Adrenal gland (tissue), 12 donors: ENCODE results near the gene CUX1. TPM values are rescaled to one million over a fixed set of nuclear protein-coding genes. Genes with fewer than 3 reads are reported as not detected.

Experiments
- DNase-seq, 7 donors: peaks; one replicate each; pipeline ENCODE4 v3.0.0-alpha.2; 2019 to 2020
- H3K27ac ChIP-seq, 5 donors: fragments of 200-600 bp; sonication (generic) in 4 of 5; 1 replicate in 3 of 5; 2 replicates in 2 of 5; pipeline versions ENCODE4 v1.5.1 to v1.8.0; 2016 to 2020; ENCODE audit warnings: mild to moderate bottlenecking in 1 of 5
- H3K27me3 ChIP-seq: fragments of 200-600 bp; 2 replicates; pipeline ENCODE4 v1.8.0; 2021
- H3K36me3 ChIP-seq, 2 donors: fragments of 200-600 bp; replicated peaks in 1 of 2; 1 replicate in 1 of 2; 2 replicates in 1 of 2; pipeline versions ENCODE4 v1.5.1 to v1.8.0; 2018 to 2022
- H3K4me1 ChIP-seq, 2 donors: fragments of 200-600 bp; replicated peaks in 1 of 2; 1 replicate in 1 of 2; 2 replicates in 1 of 2; pipeline versions ENCODE4 v1.5.1 to v1.8.0; 2018 to 2021
- H3K4me3 ChIP-seq, 4 donors: fragments of 200-600 bp; sonication (generic) in 3 of 4; one replicate each; pipeline ENCODE4 v1.5.1; 2016 to 2018
- H3K9me3 ChIP-seq, 3 donors: fragments of 200-600 bp; sonication (generic) in 1 of 3; replicated peaks in 1 of 3; 1 replicate in 2 of 3; 2 replicates in 1 of 3; pipeline versions ENCODE4 v1.5.1 to v1.8.0; 2016 to 2021
- CTCF ChIP-seq, 6 experiments: fragments of 450-650 bp in 4 of 6; fragments of 200-600 bp in 2 of 6; sonication (generic) in 1 of 6; IDR thresholded peaks; 1 replicate in 5 of 6; 2 replicates in 1 of 6; pipeline versions ENCODE4 v1.5.1 to v1.8.0; 2016 to 2021; ENCODE audit warnings: antibody characterized with exemption in 6 of 6, mild to moderate bottlenecking in 2 of 6, moderate library complexity in 1 of 6
- POLR2A ChIP-seq, 2 donors: fragments of 450-650 bp; IDR thresholded peaks; one replicate each; pipeline ENCODE4 v1.6.1; 2017; ENCODE audit warnings: antibody characterized with exemption in 2 of 2, mild to moderate bottlenecking in 2 of 2, moderate library complexity in 1 of 2
- WGBS, 4 donors: extraction: QIAGEN DNeasy Blood & Tissue Kit in 2 of 4; methylation state at CpG; one replicate each; pipeline versions ENCODE4 v1.1.5 to v1.1.7; 2013 to 2017; 5-methylcytosine and 5-hydroxymethylcytosine counted together
- intact Hi-C, 2 donors: fragments of 100-400 bp; cut with DNase I; formaldehyde crosslinking; loops; one replicate each; pipeline versions ENCODE4 v1.14.1 to v1.15.0; 2022 to 2023
- polyA plus RNA-seq, 3 donors: library from polyadenylated mRNA; stranded (reverse); fragments of 200-250 nt in 2 of 3; fragments of 350-450 nt in 1 of 3; fragmentation: Illumina TruSeq in 1 of 3; extraction: RNeasy Lipid Tissue Mini Kit (QIAGEN cat#74804) in 1 of 3; gene quantifications; one replicate each; pipeline ENCODE4 v1.2.3, GENCODE V29; 2013 to 2014
- total RNA-seq, 9 donors: library from RNA; depleted of rRNA in 4 of 9; stranded (reverse); fragments of >200 nt in 4 of 9; fragments of 120-200 nt in 1 of 9; fragmentation: NEBNext Ultra II Directional in 1 of 9; extraction: Animal tissue kit (Norgen Biotek cat#: 25700) in 1 of 9; gene quantifications; one replicate each; pipeline versions ENCODE4 v1.1.0 to v1.2.4, GENCODE V29; 2013 to 2023
- donor health status: healthy with polysubstance abuse.
- donor health status: Bipolar disorder and iron deficiency.
- donor health status: DM: yes; HTN: yes; CAD: no.
- donor health status: DM: no; HTN: no; CAD: no.
- donor health status: DM: no; HTN: no; CAD: no.
- donor health status: DM: yes; HTN: yes; CAD: no.

CUX1 gene
- total and polyA plus RNA-seq, 12 donors, result 17.2 to 72.6 (median 58.3) TPM

DNA sequence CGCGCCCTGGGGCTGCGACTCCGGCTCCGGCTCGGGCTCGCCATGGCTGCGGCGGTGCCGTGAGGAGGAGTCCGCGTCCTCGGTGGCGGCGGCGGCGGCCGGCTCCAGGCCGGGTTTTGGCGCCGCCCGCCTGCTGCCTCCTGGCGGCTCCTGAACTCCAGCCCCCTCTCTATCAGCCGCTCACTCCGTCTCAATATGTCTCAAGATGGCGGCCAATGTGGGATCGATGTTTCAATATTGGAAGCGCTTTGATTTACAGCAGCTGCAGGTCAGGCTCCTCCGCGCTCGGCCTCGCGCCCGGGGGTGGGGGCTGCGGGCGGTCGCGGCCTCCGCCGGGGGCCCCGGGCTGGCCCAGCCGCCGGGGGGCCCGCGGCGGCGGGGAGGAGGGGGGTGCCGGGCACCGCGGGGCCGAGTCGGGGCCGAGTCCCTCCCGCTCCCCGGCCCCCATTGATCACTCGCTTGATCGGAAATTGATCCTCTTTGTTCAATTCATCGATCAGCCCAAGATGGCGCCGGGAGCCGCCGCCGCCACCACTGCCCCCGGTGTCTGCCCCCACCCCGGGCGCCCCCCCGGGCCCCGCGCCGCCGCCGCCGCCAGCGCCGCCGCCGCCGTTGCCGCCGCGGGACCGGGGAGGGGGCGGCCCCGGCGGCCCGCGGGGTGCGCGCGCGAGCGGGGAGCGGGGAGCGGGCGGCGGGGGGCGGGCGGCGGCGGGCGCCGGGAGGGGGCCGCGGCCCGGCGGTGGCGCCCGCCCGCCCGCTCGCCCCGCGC, 1.4 kb upstream of the CUX1 start:
- Histone ChIP-seq H3K4me1 (peaks cover 0 to 9% of the 10 kb centered on the region in 2 donors), H3K27me3 (no peaks in the 10 kb centered on the region), H3K9me3 (no peaks in the 10 kb centered on the region), H3K36me3 (no peaks in the 10 kb centered on the region), H3K4me3 (peak overlapping the region in 2 of 4 donors; percentile 31 to 93), H3K27ac (peak overlapping the region in 3 of 5 donors; percentile 59 to 90 (median 78))
- 0 to 1% (median 0%) methylated on average over 17 to 106 of the region's 113 CpGs for WGBS, 4 donors
- intact Hi-C loops, result loop anchor here (5.0 to 10.0 kb wide), 3 partner anchors 74 to 421 kb away; no protein-coding TSS in a partner anchor
- TF ChIP-seq CTCF (IDR thresholded peaks at IDR 0.05) (peak in 1 of 6 experiments; percentile 40), POLR2A (IDR thresholded peaks at IDR 0.05) (peak in 1 of 2 donors; percentile 52)
- peak; percentile 66 to 84 (median 75) for DNase-seq

- Histone ChIP-seq H3K9me3 (no peaks in the 10 kb centered on the region), H3K4me3 (peak overlapping the region in 2 of 4 donors; percentile 70 to 93), H3K36me3 (no peaks in the 10 kb centered on the region), H3K4me1 (peaks cover 0 to 9% of the 10 kb centered on the region in 2 donors), H3K27ac (peak overlapping the region in 2 of 5 donors; percentile 34 to 90), H3K27me3 (no peaks in the 10 kb centered on the region)
- TF ChIP-seq CTCF (IDR thresholded peaks at IDR 0.05) (no peak), POLR2A (IDR thresholded peaks at IDR 0.05) (no peak)
- peak; percentile 39 to 57 (median 54) for DNase-seq
- intact Hi-C loops, result loop anchor here (5.0 to 10.0 kb wide), 3 partner anchors 75 to 420 kb away; no protein-coding TSS in a partner anchor
- WGBS, 4 donors, result 0 to 1% (median 0%) methylated on average over 1 to 130 of the region's 130 CpGs; no CpG with 5 or more reads in 1 of the 4 donors
Observed at GRCh38 chr7:101816595-101817470, 593 bp upstream of the CUX1 start.

DNA sequence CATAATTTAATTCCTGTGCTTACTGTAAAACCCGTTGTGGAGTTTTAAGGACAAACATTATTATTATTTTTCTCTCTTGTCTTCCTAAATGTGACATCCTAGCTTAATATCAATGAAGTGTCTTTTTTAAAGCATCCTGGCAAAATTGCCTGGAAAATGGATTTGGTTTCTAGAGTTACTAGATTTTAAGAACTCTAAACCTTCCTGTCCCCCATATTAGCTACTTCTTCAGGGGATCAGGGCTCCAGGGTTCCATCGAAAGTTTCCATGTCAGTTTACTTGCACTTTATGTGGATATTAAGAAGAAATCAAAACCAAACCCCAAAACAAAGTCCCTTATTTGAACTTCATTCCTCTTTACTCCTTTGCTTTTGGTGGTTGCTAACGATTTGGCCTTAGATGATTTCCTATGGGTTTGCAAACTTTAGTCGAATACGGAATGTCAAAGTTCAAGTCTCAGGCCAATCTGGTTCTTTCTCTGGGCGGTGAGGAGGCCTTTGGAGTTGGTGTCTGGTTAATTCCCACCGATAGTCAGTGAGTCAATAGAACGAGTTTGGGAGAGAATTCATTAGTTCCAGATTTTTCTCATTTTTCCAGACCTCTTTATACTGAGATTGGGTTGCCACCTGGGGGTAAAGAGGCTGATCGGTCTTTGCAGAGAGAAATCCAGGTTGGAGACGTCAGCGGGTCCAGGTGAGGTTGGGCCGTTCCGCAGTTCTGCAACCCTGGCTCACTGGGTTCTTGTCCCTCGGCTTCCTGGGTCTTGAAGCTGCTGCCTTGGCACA, 1.1 kb downstream of the CUX1 start:
- Histone ChIP-seq H3K9me3 (no peaks in the 10 kb centered on the region), H3K4me1 (peaks cover 0 to 13% of the 10 kb centered on the region in 2 donors), H3K27ac (no peak overlapping the region), H3K36me3 (no peaks in the 10 kb centered on the region), H3K4me3 (no peak overlapping the region), H3K27me3 (no peaks in the 10 kb centered on the region)
- intact Hi-C loops, result loop anchor here (5.0 to 10.0 kb wide), 3 partner anchors 76 to 419 kb away; no protein-coding TSS in a partner anchor
- peak in 1 of 7 donors; percentile 47 for DNase-seq
- WGBS, 4 donors, result 87 to 93% (median 91%) methylated on average over 14 of the region's 14 CpGs
- TF ChIP-seq POLR2A (IDR thresholded peaks at IDR 0.05) (no peak), CTCF (IDR thresholded peaks at IDR 0.05) (no peak)
